ENCODE data around the gene MLKL.

DNA sequence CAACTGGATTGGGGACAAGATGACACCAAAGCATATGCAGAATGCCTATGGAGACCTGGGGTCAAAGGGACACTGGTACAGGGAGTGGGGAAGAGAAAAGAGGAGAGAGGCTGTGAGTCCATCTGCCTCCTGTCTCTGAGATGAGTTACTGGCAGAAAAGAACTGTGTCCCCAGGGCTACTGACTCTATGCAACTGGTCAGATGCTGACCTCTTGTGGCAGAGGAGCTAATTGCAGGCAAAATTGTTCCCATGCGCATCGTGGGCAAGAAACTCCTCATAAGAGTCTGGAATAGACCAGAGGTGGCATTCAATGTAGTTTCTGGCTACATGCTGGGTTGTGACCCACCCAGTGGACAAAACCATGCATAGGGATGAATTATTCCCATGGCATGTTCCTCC, 26.1 kb upstream of the MLKL start:
- TF ChIP-seq YY1 (IDR thresholded peaks at IDR 0.05; ENCODE audit: insufficient read depth, insufficient read length) = no peak
- TF ChIP-seq ZNF274 (IDR thresholded peaks at IDR 0.05; ENCODE audit: low read depth, low read length) = no peak
